Stimulated activated naive B cell treated with anti-CD40 and anti-IgM and Interleukin-4, amounts not matched to agents 10 μg/mL and 1 μg/mL and 100 μg/mL, for 72 hours (primary cell): Measurements from ENCODE around the gene SLX9.
A peak's percentile ranks its signal among the peaks of the same experiment; 100 is the strongest.

Experiments used
- ATAC-seq, 2 donors: fragments of 150-1000 bp; cut with Tn5 transposase; replicated peaks; 2 replicates each; pipeline ENCODE4 v1.10.0; 2021; ENCODE audit warnings: moderate library complexity in 1 of 2
- DNase-seq: peaks from one replicate; pipeline ENCODE4 v3.0.0; 2021
- H3K27ac Mint-ChIP-seq: one replicate; pipeline ENCODE4 v1.8.0; 2022; ENCODE audit warnings: mild to moderate bottlenecking, mixed read lengths
- H3K27me3 Mint-ChIP-seq, 2 donors: one replicate each; pipeline ENCODE4 v1.8.0; 2022; ENCODE audit warnings: mixed read lengths in 2 of 2
- H3K36me3 Mint-ChIP-seq, 2 donors: one replicate each; pipeline ENCODE4 v1.8.0; 2022; ENCODE audit warnings: mixed read lengths in 2 of 2, mild to moderate bottlenecking in 1 of 2
- H3K4me1 Mint-ChIP-seq, 2 donors: one replicate each; pipeline ENCODE4 v1.8.0; 2022; ENCODE audit warnings: mixed read lengths in 2 of 2, mild to moderate bottlenecking in 1 of 2
- H3K4me3 Mint-ChIP-seq, 2 donors: one replicate each; pipeline ENCODE4 v1.8.0; 2022; ENCODE audit warnings: mild to moderate bottlenecking in 2 of 2, mixed read lengths in 2 of 2, moderate library complexity in 1 of 2
- H3K9me3 Mint-ChIP-seq, 2 donors: one replicate each; pipeline ENCODE4 v1.8.0; 2022; ENCODE audit warnings: mixed read lengths in 2 of 2, mild to moderate bottlenecking in 1 of 2

The SLX9 gene

GRCh38 chr21:44939532-44940115 lies at the start of gene SLX9:
TSS of gene SLX9 (plus strand) at chr21:44940029. CDS start at chr21:44940058, 29 bp downstream.
- H3K27ac Mint-ChIP-seq, result peak within 1 kb of the TSS; percentile 94
- DNase-seq (peak; percentile 80), ATAC-seq (peak; percentile 90)
- H3K4me3 Mint-ChIP-seq, result peak within 1 kb of the TSS; percentile 89 to 93
- H3K36me3 Mint-ChIP-seq, result peaks cover 13 to 31% of the 10 kb centered on the region in 2 donors
- H3K9me3 Mint-ChIP-seq, result no peaks in the 10 kb centered on the region
- no peaks in the 10 kb centered on the region for H3K27me3 Mint-ChIP-seq
- H3K4me1 Mint-ChIP-seq, result peaks cover 42 to 60% of the 10 kb centered on the region in 2 donors

GRCh38 chr21:44890338-44890931 lies 49.4 kb upstream of the SLX9 start:
- no peak for DNase-seq
- peaks cover 47 to 70% of the 10 kb centered on the region in 2 donors for H3K36me3 Mint-ChIP-seq
- ATAC-seq, result no peak
- H3K27me3 Mint-ChIP-seq, result no peaks in the 10 kb centered on the region
- peak overlapping the region; percentile 51 for H3K27ac Mint-ChIP-seq
- H3K9me3 Mint-ChIP-seq, result no peaks in the 10 kb centered on the region
- H3K4me3 Mint-ChIP-seq, result no peak overlapping the region
- peaks cover 13 to 20% of the 10 kb centered on the region in 2 donors for H3K4me1 Mint-ChIP-seq

GRCh38 chr21:44890961-44891541 lies 48.8 kb upstream of the SLX9 start:
- peak overlapping the region; percentile 42 for H3K27ac Mint-ChIP-seq
- ATAC-seq (no peak), DNase-seq (no peak)
- peaks cover 47 to 67% of the 10 kb centered on the region in 2 donors for H3K36me3 Mint-ChIP-seq
- H3K9me3 Mint-ChIP-seq, result no peaks in the 10 kb centered on the region
- no peaks in the 10 kb centered on the region for H3K27me3 Mint-ChIP-seq
- no peak overlapping the region for H3K4me3 Mint-ChIP-seq
- peaks cover 16 to 20% of the 10 kb centered on the region in 2 donors for H3K4me1 Mint-ChIP-seq

GRCh38 chr21:44891631-44892031 lies 48.2 kb upstream of the SLX9 start:
- Mint-ChIP-seq H3K4me3 (no peak overlapping the region), H3K9me3 (no peaks in the 10 kb centered on the region), H3K27me3 (no peaks in the 10 kb centered on the region), H3K4me1 (peaks cover 17 to 20% of the 10 kb centered on the region in 2 donors), H3K27ac (no peak overlapping the region), H3K36me3 (peaks cover 45 to 65% of the 10 kb centered on the region in 2 donors)
- DNase-seq (no peak), ATAC-seq (no peak)

- peaks cover 46 to 62% of the 10 kb centered on the region in 2 donors for H3K36me3 Mint-ChIP-seq
- no peak for DNase-seq
- no peak for ATAC-seq
- no peak overlapping the region for H3K4me3 Mint-ChIP-seq
- H3K27ac Mint-ChIP-seq, result no peak overlapping the region
- H3K27me3 Mint-ChIP-seq, result no peaks in the 10 kb centered on the region
- no peaks in the 10 kb centered on the region for H3K9me3 Mint-ChIP-seq
- peaks cover 17 to 20% of the 10 kb centered on the region in 2 donors for H3K4me1 Mint-ChIP-seq
Observed at GRCh38 chr21:44892095-44892494, 47.7 kb upstream of the SLX9 start.

GRCh38 chr21:44892536-44893277 lies 47.1 kb upstream of the SLX9 start:
- peak; percentile 56 for DNase-seq
- H3K27ac Mint-ChIP-seq, result no peak overlapping the region

GRCh38 chr21:44893278-44893556 lies 46.6 kb upstream of the SLX9 start:
- ATAC-seq, result no peak
- no peak for DNase-seq
- Mint-ChIP-seq H3K27ac (no peak overlapping the region), H3K27me3 (no peaks in the 10 kb centered on the region), H3K4me3 (no peak overlapping the region), H3K36me3 (peaks cover 48 to 61% of the 10 kb centered on the region in 2 donors), H3K9me3 (no peaks in the 10 kb centered on the region), H3K4me1 (peaks cover 18 to 20% of the 10 kb centered on the region in 2 donors)

More at GRCh38 chr21:44892536-44893277, 47.1 kb upstream of the SLX9 start:
- H3K36me3 Mint-ChIP-seq, result peaks cover 48 to 58% of the 10 kb centered on the region in 2 donors
- ATAC-seq, result peak; percentile 85 to 89
- H3K4me3 Mint-ChIP-seq, result no peak overlapping the region
- H3K27me3 Mint-ChIP-seq, result no peaks in the 10 kb centered on the region
- no peaks in the 10 kb centered on the region for H3K9me3 Mint-ChIP-seq
- H3K4me1 Mint-ChIP-seq, result peaks cover 17 to 20% of the 10 kb centered on the region in 2 donors

- Mint-ChIP-seq H3K4me1 (peaks cover 20 to 21% of the 10 kb centered on the region in 2 donors), H3K9me3 (no peaks in the 10 kb centered on the region), H3K27me3 (no peaks in the 10 kb centered on the region), H3K4me3 (no peak overlapping the region), H3K36me3 (peaks cover 50 to 61% of the 10 kb centered on the region in 2 donors), H3K27ac (no peak overlapping the region)
- ATAC-seq (no peak), DNase-seq (no peak)
Observed at GRCh38 chr21:44893948-44894656, 45.7 kb upstream of the SLX9 start.

- ATAC-seq, result no peak
- Mint-ChIP-seq H3K36me3 (peaks cover 53 to 63% of the 10 kb centered on the region in 2 donors), H3K9me3 (no peaks in the 10 kb centered on the region), H3K4me1 (peaks cover 20 to 21% of the 10 kb centered on the region in 2 donors), H3K4me3 (no peak overlapping the region), H3K27ac (no peak overlapping the region), H3K27me3 (no peaks in the 10 kb centered on the region)
- DNase-seq, result no peak
Observed at GRCh38 chr21:44894687-44895302, 45.0 kb upstream of the SLX9 start.

GRCh38 chr21:44895859-44896258 lies 44.0 kb upstream of the SLX9 start:
- H3K4me3 Mint-ChIP-seq, result no peak overlapping the region
- ATAC-seq (no peak), DNase-seq (no peak)
- H3K36me3 Mint-ChIP-seq, result peaks cover 52 to 60% of the 10 kb centered on the region in 2 donors
- H3K27ac Mint-ChIP-seq, result no peak overlapping the region
- H3K9me3 Mint-ChIP-seq, result no peaks in the 10 kb centered on the region
- H3K4me1 Mint-ChIP-seq, result peaks cover 21 to 24% of the 10 kb centered on the region in 2 donors
- no peaks in the 10 kb centered on the region for H3K27me3 Mint-ChIP-seq

- Mint-ChIP-seq H3K27ac (no peak overlapping the region), H3K9me3 (no peaks in the 10 kb centered on the region), H3K4me1 (peaks cover 20 to 28% of the 10 kb centered on the region in 2 donors), H3K27me3 (no peaks in the 10 kb centered on the region), H3K4me3 (no peak overlapping the region), H3K36me3 (peaks cover 53 to 62% of the 10 kb centered on the region in 2 donors)
- DNase-seq (no peak), ATAC-seq (no peak)
Observed at GRCh38 chr21:44896561-44897286, 43.1 kb upstream of the SLX9 start.

GRCh38 chr21:44897326-44898010 lies 42.4 kb upstream of the SLX9 start:
- no peaks in the 10 kb centered on the region for H3K27me3 Mint-ChIP-seq
- ATAC-seq (peak in 1 of 2 donors; percentile 24), DNase-seq (no peak)
- no peak overlapping the region for H3K27ac Mint-ChIP-seq
- no peaks in the 10 kb centered on the region for H3K9me3 Mint-ChIP-seq
- H3K36me3 Mint-ChIP-seq, result peaks cover 55 to 64% of the 10 kb centered on the region in 2 donors
- H3K4me3 Mint-ChIP-seq, result no peak overlapping the region
- H3K4me1 Mint-ChIP-seq, result peaks cover 18 to 22% of the 10 kb centered on the region in 2 donors

GRCh38 chr21:44898011-44898488 lies 41.8 kb upstream of the SLX9 start:
- Mint-ChIP-seq H3K36me3 (peaks cover 61 to 66% of the 10 kb centered on the region in 2 donors), H3K27ac (peak overlapping the region; percentile 77), H3K9me3 (no peaks in the 10 kb centered on the region), H3K27me3 (no peaks in the 10 kb centered on the region), H3K4me3 (no peak overlapping the region), H3K4me1 (peaks cover 21 to 22% of the 10 kb centered on the region in 2 donors)
- no peak for ATAC-seq
- DNase-seq, result no peak
